Mucosa of rectum (tissue), 2 donors: ENCODE data around the gene ACTL6B.
"Not testable (repeated sequence)": the region's sequence is repeated elsewhere in the genome, so short reads cannot be mapped to it uniquely, and the experiment has no call there.

Experiments
- H3K27ac ChIP-seq, 2 donors: one replicate each; pipeline ENCODE4 v1.7.0; 2013; ENCODE audit warnings: inconsistent platforms in 2 of 2, low read depth in 2 of 2, low read length in 2 of 2
- H3K27me3 ChIP-seq, 2 donors: one replicate each; pipeline ENCODE4 v1.7.0; 2013; ENCODE audit warnings: low read length in 2 of 2; ENCODE audit not compliant: control insufficient read depth in 2 of 2, insufficient read depth in 2 of 2
- H3K36me3 ChIP-seq, 2 donors: one replicate each; pipeline ENCODE4 v1.7.0; 2013; ENCODE audit warnings: low read length in 2 of 2; ENCODE audit not compliant: control insufficient read depth in 2 of 2, insufficient read depth in 2 of 2
- H3K4me1 ChIP-seq, 2 donors: one replicate each; pipeline ENCODE4 v1.7.0; 2013; ENCODE audit warnings: low read length in 2 of 2, mild to moderate bottlenecking in 1 of 2; ENCODE audit not compliant: control insufficient read depth in 2 of 2, insufficient read depth in 2 of 2
- H3K4me3 ChIP-seq, 2 donors: one replicate each; pipeline ENCODE4 v1.7.0; 2013; ENCODE audit warnings: low read length in 2 of 2
- H3K9ac ChIP-seq, 2 donors: one replicate each; pipeline ENCODE4 v1.7.0; 2013; ENCODE audit warnings: low read length in 2 of 2, low read depth in 1 of 2, mild to moderate bottlenecking in 1 of 2
- H3K9me3 ChIP-seq, 2 donors: one replicate each; pipeline ENCODE4 v1.7.0; 2013; ENCODE audit warnings: low read length in 2 of 2; ENCODE audit not compliant: control insufficient read depth in 2 of 2
- donor health status: healthy.
- donor health status: Normal muscosa, but diverticular disease.

Gene ACTL6B

GRCh38 chr7:100670074-100670473, 13.8 kb upstream of the ACTL6B start:
- Histone ChIP-seq H3K27ac (no peak overlapping the region), H3K9me3 (no peaks in the 10 kb centered on the region), H3K36me3 (no peaks in the 10 kb centered on the region), H3K4me3 (no peak overlapping the region), H3K9ac (no peak overlapping the region), H3K4me1 (peaks cover 2 to 6% of the 10 kb centered on the region in 2 donors), H3K27me3 (no peaks in the 10 kb centered on the region)

GRCh38 chr7:100669106-100669505, 12.9 kb upstream of the ACTL6B start:
- not testable (repeated sequence) for H3K27me3 ChIP-seq, H3K27ac ChIP-seq

GRCh38 chr7:100668069-100668449, 11.8 kb upstream of the ACTL6B start:
- H3K27ac ChIP-seq = no peak overlapping the region
- H3K4me1 ChIP-seq = peaks cover 2 to 4% of the 10 kb centered on the region in 2 donors
- no peaks in the 10 kb centered on the region for H3K27me3 ChIP-seq
- H3K9me3 ChIP-seq = no peaks in the 10 kb centered on the region
- H3K9ac ChIP-seq = no peak overlapping the region
- H3K36me3 ChIP-seq = no peaks in the 10 kb centered on the region
- H3K4me3 ChIP-seq = no peak overlapping the region

More at GRCh38 chr7:100669106-100669505, 12.9 kb upstream of the ACTL6B start:
- H3K4me1 ChIP-seq, H3K9me3 ChIP-seq, H3K36me3 ChIP-seq, H3K9ac ChIP-seq, H3K4me3 ChIP-seq: not testable (repeated sequence)

- Histone ChIP-seq H3K36me3 (no peaks in the 10 kb centered on the region), H3K9ac (no peak overlapping the region), H3K27me3 (no peaks in the 10 kb centered on the region), H3K4me3 (no peak overlapping the region), H3K9me3 (no peaks in the 10 kb centered on the region), H3K27ac (no peak overlapping the region), H3K4me1 (no peaks in the 10 kb centered on the region)
These were observed 11.3 kb upstream of the ACTL6B start for GRCh38 chr7:100667331-100668068.

GRCh38 chr7:100665168-100665726, 9.0 kb upstream of the ACTL6B start:
- no peaks in the 10 kb centered on the region for H3K27me3 ChIP-seq
- no peaks in the 10 kb centered on the region for H3K4me1 ChIP-seq

GRCh38 chr7:100662194-100662776, 6.0 kb upstream of the ACTL6B start:
- H3K9me3 ChIP-seq, H3K27ac ChIP-seq, H3K4me3 ChIP-seq, H3K9ac ChIP-seq, H3K4me1 ChIP-seq, H3K36me3 ChIP-seq, H3K27me3 ChIP-seq: not testable (repeated sequence)

More at GRCh38 chr7:100665168-100665726, 9.0 kb upstream of the ACTL6B start:
- H3K4me3 ChIP-seq = no peak overlapping the region
- H3K9ac ChIP-seq = no peak overlapping the region
- no peaks in the 10 kb centered on the region for H3K36me3 ChIP-seq
- H3K27ac ChIP-seq = no peak overlapping the region
- H3K9me3 ChIP-seq = no peaks in the 10 kb centered on the region

GRCh38 chr7:100654908-100655831, 1.1 kb downstream of the ACTL6B start:
- no peak overlapping the region for H3K27ac ChIP-seq
- peaks cover 15 to 20% of the 10 kb centered on the region in 2 donors for H3K27me3 ChIP-seq
- no peaks in the 10 kb centered on the region for H3K36me3 ChIP-seq
- H3K4me1 ChIP-seq = no peaks in the 10 kb centered on the region
- H3K4me3 ChIP-seq = no peak overlapping the region
- no peak overlapping the region for H3K9ac ChIP-seq
- no peaks in the 10 kb centered on the region for H3K9me3 ChIP-seq

- H3K9me3 ChIP-seq = no peaks in the 10 kb centered on the region
- H3K4me3 ChIP-seq = no peak overlapping the region
- no peaks in the 10 kb centered on the region for H3K4me1 ChIP-seq
- no peak overlapping the region for H3K27ac ChIP-seq
- H3K27me3 ChIP-seq = peaks cover 4 to 8% of the 10 kb centered on the region in 2 donors
- no peaks in the 10 kb centered on the region for H3K36me3 ChIP-seq
- H3K9ac ChIP-seq = no peak overlapping the region
These were observed 6.3 kb downstream of the ACTL6B start for GRCh38 chr7:100649826-100650565.

- no peak overlapping the region for H3K4me3 ChIP-seq
- no peak overlapping the region for H3K9ac ChIP-seq
- H3K36me3 ChIP-seq = no peaks in the 10 kb centered on the region
- no peaks in the 10 kb centered on the region for H3K9me3 ChIP-seq
- H3K27me3 ChIP-seq = peaks cover 2 to 4% of the 10 kb centered on the region in 2 donors
- H3K27ac ChIP-seq = no peak overlapping the region
- no peaks in the 10 kb centered on the region for H3K4me1 ChIP-seq
These were observed 13.7 kb downstream of the ACTL6B start for GRCh38 chr7:100642534-100642907.
